ENCODE measurements around the gene MATN3. TPM values are rescaled to one million over a fixed set of nuclear protein-coding genes. Genes with fewer than 3 reads are reported as not detected.

The MATN3 gene
- total and polyA plus RNA-seq, 2 of the 13 experiments (the other 11 are each of a cell fraction or from before 2014, with no cell fraction given): 36.1 to 208 TPM

GRCh38 chr2:19989667-19990415 is 22.6 kb downstream of the MATN3 start, which contains the start of gene WDR35 (continued):
- no peak for TF ChIP-seq ZNF101 (CRISPR knock-in tag; IDR thresholded peaks at IDR 0.05; ENCODE audit: borderline replicate concordance, low read depth)
- TF ChIP-seq DMTF1 (CRISPR knock-in tag; IDR thresholded peaks at IDR 0.05): 0 out of 2 replicates have a peak, but pooled peaks have one; percentile 19
- no peak for TF ChIP-seq MTA3 (CRISPR knock-in tag; IDR thresholded peaks at IDR 0.05)
- TF ChIP-seq ATRX (CRISPR knock-in tag; IDR thresholded peaks at IDR 0.05; ENCODE audit: borderline replicate concordance): no peak
- TF ChIP-seq TGIF2 (CRISPR knock-in tag; IDR thresholded peaks at IDR 0.05): peak; percentile 91
- TF ChIP-seq HOXA9 (CRISPR knock-in tag; IDR thresholded peaks at IDR 0.05; ENCODE audit: borderline replicate concordance): peak; percentile 64; the same call in 1 of the 2 replicates
- peak; percentile 95 for TF ChIP-seq NAIF1 (CRISPR knock-in tag; IDR thresholded peaks at IDR 0.05; ENCODE audit: borderline replicate concordance)
- peak; percentile 88 for TF ChIP-seq HDAC2 (CRISPR knock-in tag; IDR thresholded peaks at IDR 0.05)
- peak; percentile 75 for TF ChIP-seq ZBTB43 (CRISPR knock-in tag; conservative IDR thresholded peaks at IDR 0.05)
- 0 out of 2 replicates have a peak, but pooled peaks have one; percentile 87 for TF ChIP-seq ZNF17 (CRISPR knock-in tag; IDR thresholded peaks at IDR 0.05)
- peak; percentile 52; the same call in 1 of the 2 replicates for TF ChIP-seq SP2 (CRISPR knock-in tag; IDR thresholded peaks at IDR 0.05)
- TF ChIP-seq FOXO1 (CRISPR knock-in tag; IDR thresholded peaks at IDR 0.05): peak; percentile 66
- peak; percentile 57; the same call in 1 of the 2 replicates for TF ChIP-seq ZNF441 (CRISPR knock-in tag; IDR thresholded peaks at IDR 0.05; ENCODE audit: borderline replicate concordance)
- TF ChIP-seq TCF12 (IDR thresholded peaks at IDR 0.05): no peak
- TF ChIP-seq TCF12 (CRISPR knock-in tag; IDR thresholded peaks at IDR 0.05): peak; percentile 90; the same call in 1 of the 2 replicates
- 0 out of 2 replicates have a peak, but pooled peaks have one; percentile 46 for TF ChIP-seq NFYC (CRISPR knock-in tag; IDR thresholded peaks at IDR 0.05)
- peak; percentile 82; the same call in 1 of the 2 replicates for TF ChIP-seq GLI4 (CRISPR knock-in tag; IDR thresholded peaks at IDR 0.05; ENCODE audit: borderline replicate concordance)
- no peak for TF ChIP-seq EHMT2 (IDR thresholded peaks at IDR 0.05; ENCODE audit: borderline replicate concordance, low read depth, low read length)
- TF ChIP-seq ZMYM2 (CRISPR knock-in tag; IDR thresholded peaks at IDR 0.05): 0 out of 2 replicates have a peak, but pooled peaks have one; percentile 43
- peak; percentile 78; the same call in 1 of the 2 replicates for TF ChIP-seq ZNF780A (CRISPR knock-in tag; IDR thresholded peaks at IDR 0.05)
- peak; percentile 98 for TF ChIP-seq SALL1 (CRISPR knock-in tag; IDR thresholded peaks at IDR 0.05)
- peak; percentile 87 for TF ChIP-seq GATAD1 (CRISPR knock-in tag; IDR thresholded peaks at IDR 0.05)
- TF ChIP-seq FOXM1 (CRISPR knock-in tag; IDR thresholded peaks at IDR 0.05): peak; percentile 44; the same call in 1 of the 2 replicates
- peak; percentile 92 for TF ChIP-seq REPIN1 (CRISPR knock-in tag; IDR thresholded peaks at IDR 0.05; ENCODE audit: borderline replicate concordance, low read depth)
- TF ChIP-seq GZF1 (CRISPR knock-in tag; IDR thresholded peaks at IDR 0.05): peak; percentile 84
- TF ChIP-seq KAT7 (CRISPR knock-in tag; IDR thresholded peaks at IDR 0.05; ENCODE audit: borderline replicate concordance): peak; percentile 64; the same call in 1 of the 2 replicates
- TF ChIP-seq MEIS2 (CRISPR knock-in tag; IDR thresholded peaks at IDR 0.05): peak; percentile 92
- peak; percentile 98 for TF ChIP-seq ARNT2 (CRISPR knock-in tag; IDR thresholded peaks at IDR 0.05; ENCODE audit: low read depth)

Measured in HepG2 (cell line).